ENCODE results near the gene CHEK2. TPM values are rescaled to one million over a fixed set of nuclear protein-coding genes. Genes with fewer than 3 reads are reported as not detected.

The CHEK2 gene
- total RNA-seq, 1 donor from 2014 or later, result 8.1 TPM

- no peak for TF ChIP-seq CTCF (IDR thresholded peaks at IDR 0.05; ENCODE audit: insufficient read depth, low read length, poor library complexity, severe bottlenecking)
- Histone ChIP-seq H3K36me3 (ENCODE audit: control insufficient read depth, insufficient read depth, low read length) (no peaks in the 10 kb centered on the region), H3K4me3 (ENCODE audit: low read depth, low read length) (no peak overlapping the region), H3K27me3 (ENCODE audit: control insufficient read depth, insufficient read depth, low read length) (no peaks in the 10 kb centered on the region)
- no peak for DNase-seq (ENCODE audit: low read depth)
These were observed 5.1 kb downstream of the CHEK2 start for GRCh38 chr22:28736301-28737155.

GRCh38 chr22:28734393-28734792 lies 7.2 kb downstream of the CHEK2 start:
- no peak for TF ChIP-seq CTCF (IDR thresholded peaks at IDR 0.05; ENCODE audit: insufficient read depth, low read length, poor library complexity, severe bottlenecking)

GRCh38 chr22:28730179-28730578 lies 11.4 kb downstream of the CHEK2 start:
- no peaks in the 10 kb centered on the region for H3K36me3 ChIP-seq (ENCODE audit: control insufficient read depth, insufficient read depth, low read length)
- no peaks in the 10 kb centered on the region for H3K27me3 ChIP-seq (ENCODE audit: control insufficient read depth, insufficient read depth, low read length)
- no peak overlapping the region for H3K4me3 ChIP-seq (ENCODE audit: low read depth, low read length)
- TF ChIP-seq CTCF (IDR thresholded peaks at IDR 0.05; ENCODE audit: insufficient read depth, low read length, poor library complexity, severe bottlenecking), result no peak
- no peak for DNase-seq (ENCODE audit: low read depth)

More at GRCh38 chr22:28734393-28734792, 7.2 kb downstream of the CHEK2 start:
- H3K27me3 ChIP-seq (ENCODE audit: control insufficient read depth, insufficient read depth, low read length), result no peaks in the 10 kb centered on the region
- no peak for DNase-seq (ENCODE audit: low read depth)
- no peak overlapping the region for H3K4me3 ChIP-seq (ENCODE audit: low read depth, low read length)
- no peaks in the 10 kb centered on the region for H3K36me3 ChIP-seq (ENCODE audit: control insufficient read depth, insufficient read depth, low read length)

GRCh38 chr22:28728621-28729313 lies 12.9 kb downstream of the CHEK2 start:
- DNase-seq (ENCODE audit: low read depth), result no peak
- no peak for TF ChIP-seq CTCF (IDR thresholded peaks at IDR 0.05; ENCODE audit: insufficient read depth, low read length, poor library complexity, severe bottlenecking)
- Histone ChIP-seq H3K36me3 (ENCODE audit: control insufficient read depth, insufficient read depth, low read length) (no peaks in the 10 kb centered on the region), H3K4me3 (ENCODE audit: low read depth, low read length) (no peak overlapping the region), H3K27me3 (ENCODE audit: control insufficient read depth, insufficient read depth, low read length) (no peaks in the 10 kb centered on the region)

GRCh38 chr22:28728002-28728401 lies 13.6 kb downstream of the CHEK2 start:
- Histone ChIP-seq H3K36me3 (ENCODE audit: control insufficient read depth, insufficient read depth, low read length) (no peaks in the 10 kb centered on the region), H3K27me3 (ENCODE audit: control insufficient read depth, insufficient read depth, low read length) (no peaks in the 10 kb centered on the region), H3K4me3 (ENCODE audit: low read depth, low read length) (no peak overlapping the region)
- no peak for TF ChIP-seq CTCF (IDR thresholded peaks at IDR 0.05; ENCODE audit: insufficient read depth, low read length, poor library complexity, severe bottlenecking)
- DNase-seq (ENCODE audit: low read depth), result no peak
